Activated naive CD4-positive, alpha-beta T cell treated with anti-CD3 and anti-CD28 coated beads, Interleukin-2, amount 50 U/mL, for 72 hours (primary cell): ENCODE data around the gene PCDH18. TPM values are rescaled to one million over a fixed set of nuclear protein-coding genes. Genes with fewer than 3 reads are reported as not detected.
"Not testable (repeated sequence)": the region's sequence is repeated elsewhere in the genome, so short reads cannot be mapped to it uniquely, and the experiment has no call there.

Experiments
- ATAC-seq, 2 donors: fragments of 150-1000 bp; cut with Tn5 transposase; 2 replicates each; pipeline ENCODE4 v1.10.0; 2021; ENCODE audit warnings: mild to moderate bottlenecking in 2 of 2, moderate library complexity in 2 of 2
- DNase-seq, 2 donors: peaks; one replicate each; pipeline ENCODE4 v3.0.0; 2021 to 2022; ENCODE audit warnings: low spot score in 2 of 2
- H3K27ac Mint-ChIP-seq, 2 donors: one replicate each; pipeline ENCODE4 v1.8.0; 2022; ENCODE audit warnings: mild to moderate bottlenecking in 2 of 2, mixed read lengths in 2 of 2
- H3K36me3 Mint-ChIP-seq, 2 donors: one replicate each; pipeline ENCODE4 v1.8.0; 2022; ENCODE audit warnings: mixed read lengths in 2 of 2
- H3K9me3 Mint-ChIP-seq, 2 donors: one replicate each; pipeline ENCODE4 v1.8.0; 2022; ENCODE audit warnings: mixed read lengths in 2 of 2
- total RNA-seq, 2 donors: library from RNA; stranded (reverse); gene quantifications; one replicate each; pipeline ENCODE4 v1.2.3, GENCODE V29; 2022

Gene PCDH18
- total RNA-seq, 2 donors from 2014 or later: 0.06 TPM; not detected in 1

GRCh38 chr4:137502339-137503129, 29.8 kb downstream of the PCDH18 start:
- ATAC-seq: no peak
- no peak for DNase-seq
- no peak overlapping the region for H3K27ac Mint-ChIP-seq
- H3K9me3 Mint-ChIP-seq: peaks cover 4 to 6% of the 10 kb centered on the region in 2 donors
- H3K36me3 Mint-ChIP-seq: no peaks in the 10 kb centered on the region

DNA sequence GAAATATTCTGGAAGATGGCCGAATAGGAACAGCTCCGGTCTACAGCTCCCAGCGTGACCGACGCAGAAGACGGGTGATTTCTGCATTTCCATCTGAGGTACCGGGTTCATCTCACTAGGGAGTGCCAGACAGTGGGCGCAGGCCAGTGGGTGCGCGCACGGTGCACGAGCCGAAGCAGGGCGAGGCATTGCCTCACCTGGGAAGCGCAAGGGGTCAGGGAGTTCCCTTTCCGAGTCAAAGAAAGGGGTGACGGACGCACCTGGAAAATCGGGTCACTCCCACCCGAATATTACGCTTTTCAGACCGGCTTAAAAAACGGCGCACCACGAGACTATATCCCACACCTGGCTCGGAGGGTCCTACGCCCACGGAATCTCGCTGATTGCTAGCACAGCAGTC, 36.0 kb downstream of the PCDH18 start:
- H3K27ac Mint-ChIP-seq, H3K9me3 Mint-ChIP-seq, ATAC-seq, DNase-seq, H3K36me3 Mint-ChIP-seq: not testable (repeated sequence)

- ATAC-seq (no peak), DNase-seq (no peak)
- Mint-ChIP-seq H3K9me3 (peaks cover 2 to 9% of the 10 kb centered on the region in 2 donors), H3K27ac (no peak overlapping the region), H3K36me3 (no peaks in the 10 kb centered on the region)
Measured at GRCh38 chr4:137495578-137495977, 36.7 kb downstream of the PCDH18 start.

GRCh38 chr4:137483313-137483959, 48.9 kb downstream of the PCDH18 start:
- H3K27ac Mint-ChIP-seq, ATAC-seq, H3K36me3 Mint-ChIP-seq, H3K9me3 Mint-ChIP-seq, DNase-seq: not testable (repeated sequence)

GRCh38 chr4:137479657-137480056, 52.6 kb downstream of the PCDH18 start:
- DNase-seq, H3K9me3 Mint-ChIP-seq, ATAC-seq, H3K36me3 Mint-ChIP-seq, H3K27ac Mint-ChIP-seq: not testable (repeated sequence)

GRCh38 chr4:137476345-137476744, 55.9 kb downstream of the PCDH18 start:
- no peak for ATAC-seq
- no peak overlapping the region for H3K27ac Mint-ChIP-seq
- peaks cover 0 to 13% of the 10 kb centered on the region in 2 donors for H3K9me3 Mint-ChIP-seq
- no peaks in the 10 kb centered on the region for H3K36me3 Mint-ChIP-seq
- DNase-seq: no peak

GRCh38 chr4:137474711-137475301, 57.5 kb downstream of the PCDH18 start:
- ATAC-seq (no peak), DNase-seq (no peak)
- peaks cover 0 to 7% of the 10 kb centered on the region in 2 donors for H3K9me3 Mint-ChIP-seq
- H3K36me3 Mint-ChIP-seq: no peaks in the 10 kb centered on the region
- no peak overlapping the region for H3K27ac Mint-ChIP-seq

- H3K36me3 Mint-ChIP-seq: no peaks in the 10 kb centered on the region
- H3K27ac Mint-ChIP-seq: no peak overlapping the region
- peaks cover 0 to 9% of the 10 kb centered on the region in 2 donors for H3K9me3 Mint-ChIP-seq
- DNase-seq: no peak
- ATAC-seq: no peak
Measured at GRCh38 chr4:137471895-137472294, 60.4 kb downstream of the PCDH18 start.

GRCh38 chr4:137471461-137471860, 60.8 kb downstream of the PCDH18 start:
- H3K36me3 Mint-ChIP-seq: no peaks in the 10 kb centered on the region
- ATAC-seq: no peak
- no peak overlapping the region for H3K27ac Mint-ChIP-seq
- peaks cover 0 to 9% of the 10 kb centered on the region in 2 donors for H3K9me3 Mint-ChIP-seq
- DNase-seq: no peak

DNA sequence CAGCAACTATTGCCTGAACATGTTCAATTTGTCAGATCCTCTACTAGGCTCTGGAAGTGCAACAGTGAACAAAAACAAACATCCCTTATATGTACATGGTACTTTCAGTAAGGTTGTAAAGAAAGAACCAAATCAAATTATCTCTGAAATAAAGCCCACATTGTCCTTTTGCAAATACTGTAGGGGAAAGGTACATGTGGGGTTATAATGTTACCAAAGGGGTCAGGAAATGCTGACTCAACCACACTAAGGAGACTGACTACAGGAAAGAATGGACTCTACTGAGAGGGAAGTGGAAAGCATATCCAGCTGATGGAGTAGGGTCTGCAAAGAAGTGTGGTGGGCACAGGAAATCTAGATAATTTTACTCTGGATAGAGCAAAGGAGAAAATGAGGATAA, 61.5 kb downstream of the PCDH18 start:
- Mint-ChIP-seq H3K9me3 (peaks cover 5 to 12% of the 10 kb centered on the region in 2 donors), H3K27ac (no peak overlapping the region), H3K36me3 (no peaks in the 10 kb centered on the region)
- ATAC-seq (no peak), DNase-seq (no peak)
